H7 (cell line): ENCODE measurements around the gene ARHGEF25. TPM values are rescaled to one million over a fixed set of nuclear protein-coding genes. Genes with fewer than 3 reads are reported as not detected.
"Not testable (repeated sequence)": the region's sequence is repeated elsewhere in the genome, so short reads cannot be mapped to it uniquely, and the experiment has no call there.

Source experiments
- DNase-seq: peaks from one replicate; pipeline ENCODE4 v3.0.0; 2012
- H3K27me3 ChIP-seq: 2 replicates; pipeline ENCODE4 v1.6.0; 2011; ENCODE audit warnings: mild to moderate bottlenecking, low read length; ENCODE audit not compliant: control insufficient read depth, insufficient read depth
- H3K36me3 ChIP-seq: replicated peaks from 2 replicates; pipeline ENCODE4 v1.5.1; 2011; ENCODE audit warnings: low read length; ENCODE audit not compliant: control insufficient read depth, insufficient read depth
- H3K4me3 ChIP-seq: 2 replicates; pipeline ENCODE4 v1.5.1; 2011; ENCODE audit warnings: low read depth, mild to moderate bottlenecking, control low read depth, low read length, moderate library complexity; ENCODE audit not compliant: insufficient read depth
- total RNA-seq: library from RNA; depleted of rRNA; stranded (reverse); fragments of >200 nt; shearing (Covaris generic); gene quantifications from 2 replicates; pipeline ENCODE4 v1.2.3, GENCODE V29; 2014

Gene ARHGEF25
- total RNA-seq, 1 experiment from 2014 or later = 8.7 TPM

- peak; percentile 62 for DNase-seq
- no peaks in the 10 kb centered on the region for H3K36me3 ChIP-seq
- H3K27me3 ChIP-seq = peaks cover 100% of the 10 kb centered on the region
- no peak overlapping the region for H3K4me3 ChIP-seq
These were observed 15.7 kb downstream of the ARHGEF25 start for GRCh38 chr12:57626921-57627445.

- DNase-seq = peak; percentile 80
- peaks cover 100% of the 10 kb centered on the region for H3K27me3 ChIP-seq
- H3K36me3 ChIP-seq = no peaks in the 10 kb centered on the region
- peak overlapping the region; percentile 16; the same call in 1 of the 2 replicates for H3K4me3 ChIP-seq
These were observed 16.5 kb downstream of the ARHGEF25 start for GRCh38 chr12:57627501-57628279.

GRCh38 chr12:57628280-57629191 lies 17.3 kb downstream of the ARHGEF25 start:
- peak; percentile 48 for DNase-seq
- Histone ChIP-seq H3K36me3 (no peaks in the 10 kb centered on the region), H3K27me3 (peaks cover 100% of the 10 kb centered on the region), H3K4me3 (no peak overlapping the region)

GRCh38 chr12:57629897-57630471 lies 18.7 kb downstream of the ARHGEF25 start:
- peak; percentile 15 for DNase-seq
- H3K4me3 ChIP-seq = no peak overlapping the region
- H3K27me3 ChIP-seq = peaks cover 95% of the 10 kb centered on the region
- no peaks in the 10 kb centered on the region for H3K36me3 ChIP-seq

- Histone ChIP-seq H3K27me3 (peaks cover 87% of the 10 kb centered on the region), H3K36me3 (no peaks in the 10 kb centered on the region), H3K4me3 (no peak overlapping the region)
- no peak for DNase-seq
These were observed 19.7 kb downstream of the ARHGEF25 start for GRCh38 chr12:57630891-57631433.

GRCh38 chr12:57631566-57632072 lies 20.4 kb downstream of the ARHGEF25 start:
- no peak for DNase-seq
- H3K36me3 ChIP-seq = no peaks in the 10 kb centered on the region
- H3K4me3 ChIP-seq = peak overlapping the region; percentile 49
- H3K27me3 ChIP-seq = peaks cover 80% of the 10 kb centered on the region

GRCh38 chr12:57632073-57632957 lies 21.1 kb downstream of the ARHGEF25 start:
- Histone ChIP-seq H3K4me3 (peak overlapping the region; percentile 49), H3K36me3 (no peaks in the 10 kb centered on the region), H3K27me3 (peaks cover 73% of the 10 kb centered on the region)
- DNase-seq = peak; percentile 86

GRCh38 chr12:57632958-57633840 lies 22.0 kb downstream of the ARHGEF25 start, which contains the start of gene B4GALNT1:
B4GALNT1 (minus strand) TSS chr12:57633201; CDS start chr12:57632132, 1,069 bp downstream.
- Histone ChIP-seq H3K36me3 (no peaks in the 10 kb centered on the region), H3K4me3 (peak within 1 kb of the TSS; percentile 49), H3K27me3 (peaks cover 64% of the 10 kb centered on the region)
- DNase-seq = peak; percentile 92

- H3K27me3 ChIP-seq = peaks cover 29% of the 10 kb centered on the region
These were observed 25.5 kb downstream of the ARHGEF25 start for GRCh38 chr12:57636731-57637130.

GRCh38 chr12:57637364-57637763 lies 26.1 kb downstream of the ARHGEF25 start:
- Histone ChIP-seq H3K36me3 (no peaks in the 10 kb centered on the region), H3K27me3 (peaks cover 23% of the 10 kb centered on the region), H3K4me3 (no peak overlapping the region)
- no peak for DNase-seq

More at GRCh38 chr12:57636731-57637130, 25.5 kb downstream of the ARHGEF25 start:
- not testable (repeated sequence) for DNase-seq, H3K36me3 ChIP-seq, H3K4me3 ChIP-seq

GRCh38 chr12:57638096-57638495 lies 26.9 kb downstream of the ARHGEF25 start:
- DNase-seq = no peak
- no peaks in the 10 kb centered on the region for H3K36me3 ChIP-seq
- peaks cover 15% of the 10 kb centered on the region for H3K27me3 ChIP-seq
- H3K4me3 ChIP-seq = no peak overlapping the region

GRCh38 chr12:57640175-57641042 lies 29.2 kb downstream of the ARHGEF25 start:
- DNase-seq = no peak
- peaks cover 2% of the 10 kb centered on the region; the same call in 1 of the 2 replicates for H3K27me3 ChIP-seq
- no peak overlapping the region for H3K4me3 ChIP-seq
- H3K36me3 ChIP-seq = no peaks in the 10 kb centered on the region
